ENCODE data around the gene SYNM.
"Not testable (repeated sequence)": the region's sequence is repeated elsewhere in the genome, so short reads cannot be mapped to it uniquely, and the experiment has no call there.

SYNM gene

GRCh38 chr15:99109555-99110021 is 4.7 kb downstream of the SYNM start:
- no peak for DNase-seq

DNA sequence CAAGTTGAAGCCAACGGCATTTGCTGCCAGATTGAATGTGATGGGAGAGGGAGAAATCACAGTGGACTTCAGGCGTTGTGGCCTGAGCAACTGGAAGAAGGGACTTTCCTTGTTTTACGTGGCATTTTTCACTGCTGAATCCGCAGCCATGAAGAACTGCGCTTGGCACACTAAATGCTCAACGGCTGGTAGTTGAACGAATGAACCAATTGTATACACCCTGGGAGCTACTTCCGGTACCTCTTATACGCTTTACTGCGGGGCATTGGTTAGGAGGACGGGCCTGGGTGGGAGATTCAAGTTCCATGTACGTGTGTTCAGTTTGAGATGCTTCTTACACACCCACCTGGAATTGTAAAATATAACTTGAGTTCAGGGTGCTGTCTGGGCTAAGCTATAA is 5.2 kb downstream of the SYNM start:
- no peak for DNase-seq

- DNase-seq = no peak
Measured at GRCh38 chr15:99110581-99111320, 5.9 kb downstream of the SYNM start.

DNA sequence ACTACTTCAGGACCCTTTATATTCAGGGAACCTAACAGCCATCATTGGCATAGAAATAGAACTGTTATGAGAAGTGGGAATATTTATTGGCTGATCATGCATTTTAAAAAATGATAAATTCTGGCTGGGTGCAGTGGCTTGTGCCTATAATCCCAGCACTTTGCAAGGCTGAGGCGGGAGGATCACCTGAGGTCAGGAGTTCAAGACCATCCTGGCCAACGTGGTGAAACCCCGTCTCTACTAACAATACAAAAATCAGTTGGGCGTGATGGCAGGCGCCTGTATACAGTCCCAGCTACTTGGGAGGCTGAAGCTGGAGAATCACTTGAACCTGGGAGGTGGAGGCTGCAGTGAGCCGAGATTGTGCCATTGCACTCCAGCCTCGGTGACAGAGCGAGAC is 6.8 kb downstream of the SYNM start:
- not testable (repeated sequence) for DNase-seq

GRCh38 chr15:99113547-99114271 is 8.8 kb downstream of the SYNM start:
- no peak for DNase-seq

GRCh38 chr15:99114511-99115299 is 9.8 kb downstream of the SYNM start:
- DNase-seq = no peak

DNA sequence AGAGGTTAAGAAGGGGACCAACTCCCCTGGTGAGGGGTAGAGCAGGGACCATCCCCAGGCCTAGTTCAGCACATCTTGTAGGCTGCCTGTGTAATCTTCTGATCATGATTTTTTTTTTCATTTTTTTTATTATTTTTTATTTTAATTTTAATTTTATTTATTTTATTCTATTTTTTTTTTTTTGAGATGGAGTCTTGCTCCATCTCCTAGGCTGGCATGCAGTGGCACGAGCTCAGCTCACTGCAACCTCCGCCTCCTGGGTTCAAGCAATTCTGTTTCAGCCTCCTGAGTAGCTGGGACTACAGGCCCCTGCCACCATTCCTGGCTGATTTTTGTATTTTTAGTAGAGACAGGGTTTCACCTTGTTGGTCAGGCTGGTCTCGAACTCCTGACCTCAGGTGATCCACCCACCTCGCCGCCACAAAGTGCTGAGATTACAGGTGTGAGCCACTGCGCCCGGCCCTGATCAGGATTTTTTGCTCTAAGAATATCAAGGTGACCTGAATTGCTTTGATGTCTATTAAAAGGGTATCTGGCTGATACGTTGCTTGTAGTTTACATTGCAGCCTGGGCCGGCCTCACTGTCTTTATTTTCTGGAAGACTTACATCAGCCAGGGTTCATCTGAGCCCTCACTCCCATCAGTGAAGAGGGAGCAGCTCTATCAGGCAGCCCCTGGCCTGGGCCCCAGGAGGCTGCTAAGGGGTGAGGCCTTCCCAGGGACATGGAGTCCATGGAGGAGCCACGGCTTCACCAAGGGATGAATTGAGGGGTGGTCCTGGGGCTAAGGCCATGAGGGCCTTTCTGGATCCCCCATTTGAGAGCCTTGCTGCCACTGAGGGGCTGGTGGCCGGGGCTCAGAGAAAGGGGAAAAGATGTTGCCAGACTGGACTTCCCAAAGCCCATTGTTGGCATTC is 10.7 kb downstream of the SYNM start:
- no peak for DNase-seq

DNA sequence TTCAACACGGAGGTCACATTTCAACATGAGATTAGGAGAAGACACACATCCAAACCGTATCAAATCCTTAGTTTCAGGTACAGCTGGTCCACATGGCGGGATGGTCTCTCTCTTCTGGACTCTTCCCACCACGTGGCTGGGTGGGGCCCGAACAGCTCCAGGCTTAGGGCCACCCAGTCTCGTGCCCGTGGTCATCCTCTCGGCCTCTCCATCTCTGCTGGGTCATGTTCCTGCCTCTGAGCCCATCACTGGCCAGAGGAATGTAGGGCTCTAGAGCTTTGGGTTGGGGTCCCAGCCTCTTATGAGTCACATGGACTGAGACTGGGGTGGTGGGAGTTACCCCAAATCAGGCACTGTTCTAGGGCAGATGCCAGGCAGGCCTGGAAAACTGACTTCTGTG is 12.2 kb downstream of the SYNM start:
- no peak for DNase-seq

DNA sequence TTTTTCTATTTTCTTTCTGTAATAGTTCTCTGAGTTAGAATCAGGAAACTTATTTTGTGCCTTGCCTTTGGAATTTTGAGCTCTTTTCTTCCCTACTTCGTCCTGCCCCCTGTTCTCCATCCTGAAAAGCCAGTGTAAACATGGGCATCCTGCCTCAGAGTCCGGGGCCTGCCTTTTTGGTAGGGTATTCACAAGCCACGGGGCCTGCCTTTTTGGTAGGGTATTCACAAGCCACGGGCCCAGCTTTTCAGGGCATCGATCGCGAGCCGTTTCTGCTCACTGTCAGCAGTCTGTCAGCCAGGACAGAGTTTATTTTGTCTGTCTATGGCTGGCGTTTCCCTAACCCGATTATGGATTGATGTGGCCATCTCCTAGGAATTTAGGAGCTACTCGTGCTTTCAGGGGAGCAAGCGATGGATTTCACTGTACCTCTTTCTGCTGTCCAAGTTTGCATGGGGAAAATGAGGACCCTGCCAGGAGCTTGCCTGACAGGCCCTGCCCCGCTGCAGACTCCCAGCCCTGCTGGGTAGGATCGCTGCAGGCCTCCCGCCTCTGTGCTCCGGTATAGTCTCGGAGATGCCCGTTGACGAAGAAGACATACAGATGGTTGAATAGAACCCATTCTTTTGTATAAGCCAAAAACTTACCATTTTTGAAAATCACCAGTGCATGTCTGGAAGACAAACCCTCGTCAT is 12.8 kb downstream of the SYNM start:
- DNase-seq = no peak

GRCh38 chr15:99118258-99118632 is 13.4 kb downstream of the SYNM start:
- no peak for DNase-seq

GRCh38 chr15:99118801-99119546 is 14.1 kb downstream of the SYNM start:
- no peak for DNase-seq

GRCh38 chr15:99120050-99120777 is 15.3 kb downstream of the SYNM start:
- no peak for DNase-seq

DNA sequence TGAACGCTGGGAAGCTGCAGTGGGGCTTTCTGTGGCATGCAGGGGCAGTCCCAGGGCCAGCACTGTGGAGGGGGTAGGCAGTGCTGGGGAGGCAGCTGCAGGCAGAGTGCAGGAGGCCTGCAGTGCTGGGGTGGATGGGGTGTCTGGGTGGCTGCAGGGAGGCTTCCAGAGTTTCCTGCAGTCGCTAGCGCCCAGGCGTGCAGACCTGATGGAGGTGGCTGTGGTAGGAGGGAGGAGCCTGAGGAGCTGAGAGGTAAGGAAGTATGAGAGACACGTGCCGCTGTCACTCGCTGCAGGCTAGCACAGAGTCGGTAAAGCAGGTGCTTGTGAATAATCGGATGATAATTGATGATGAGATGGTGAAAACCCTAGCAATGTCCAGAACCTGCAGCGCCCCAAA is 16.3 kb downstream of the SYNM start:
- DNase-seq = no peak

DNA sequence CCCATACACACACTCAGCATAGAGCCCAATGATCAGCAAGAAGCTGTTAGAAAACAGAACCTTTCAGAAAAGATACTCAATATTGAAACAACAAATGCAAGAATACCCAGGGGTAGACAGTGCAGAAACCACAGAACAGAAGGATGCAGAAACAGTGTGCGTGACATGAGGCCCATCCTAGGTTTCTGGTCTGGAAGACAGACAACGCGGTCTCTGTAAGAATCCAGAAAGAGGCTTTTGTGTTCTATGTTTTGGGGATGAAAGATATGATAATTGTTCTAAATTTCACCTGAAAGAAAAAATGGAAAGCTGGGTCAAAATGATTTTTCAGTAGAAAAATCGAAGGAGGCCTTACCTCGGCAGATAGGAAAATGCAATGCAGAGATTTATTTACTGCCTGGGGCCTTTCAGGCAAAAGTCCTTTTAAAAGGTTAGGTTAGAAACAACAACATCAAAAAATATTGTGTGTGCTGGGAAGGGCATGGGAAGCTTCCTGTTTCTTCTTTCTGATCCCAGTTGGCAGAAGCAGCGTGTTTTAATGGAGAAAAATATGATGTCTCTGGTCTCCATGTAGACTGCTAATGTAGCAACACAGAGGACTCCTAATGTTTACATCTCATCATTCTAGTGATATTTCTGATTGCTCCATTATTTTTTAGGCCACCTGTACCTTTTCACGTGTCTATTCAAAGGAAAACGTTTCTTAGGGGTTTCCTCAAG is 17.0 kb downstream of the SYNM start:
- DNase-seq = no peak

- no peak for DNase-seq
Measured at GRCh38 chr15:99122831-99123712, 18.2 kb downstream of the SYNM start.

- no peak for DNase-seq
Measured at GRCh38 chr15:99123713-99124451, 19.0 kb downstream of the SYNM start.

DNA sequence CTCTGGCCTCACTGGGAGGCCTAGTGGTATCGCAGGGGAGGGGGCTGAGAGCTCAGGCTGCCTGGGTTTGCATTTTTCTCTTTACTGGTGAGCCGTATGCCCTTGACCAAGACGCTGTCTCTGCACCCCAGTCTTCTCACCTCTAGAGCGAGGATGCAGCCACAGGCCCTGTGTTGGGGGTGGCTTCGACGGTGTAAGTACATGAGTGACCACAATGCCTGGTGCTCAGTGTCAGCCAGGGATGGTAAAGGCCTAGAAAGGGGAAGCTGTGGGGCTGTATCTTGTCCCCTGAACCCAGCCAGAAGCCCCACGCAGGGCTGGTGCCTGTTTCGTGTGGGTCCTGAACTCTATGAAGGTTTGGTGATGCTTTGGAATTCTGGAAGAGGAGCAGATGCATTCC is 19.8 kb downstream of the SYNM start:
- DNase-seq = no peak
